GM10248 (cell line): ENCODE data around the gene HCRTR1.

Experiments used
- CTCF ChIA-PET: fragments of 300-600 bp; sonication (Branson Sonifier 250); formaldehyde crosslinking; extraction: SDS; loops from one replicate; lab custom pipeline; 2021; ENCODE audit warnings: antibody characterized with exemption; lab: Yijun Ruan, JAX
- POLR2A ChIA-PET: fragments of 350-650 bp; sonication (Branson Sonifier 250); formaldehyde crosslinking; extraction: SDS; loops from one replicate; lab custom pipeline; 2020; ENCODE audit warnings: antibody characterized with exemption; lab: Yijun Ruan, JAX
- DNase-seq: peaks from one replicate; pipeline ENCODE4 v3.0.0; 2012; ENCODE audit errors: extremely low spot score
- TF ChIP-seq, protein P1 (sequence below): IDR thresholded peaks from 2 replicates; pipeline ENCODE4 v1.5.1; 2012; ENCODE audit warnings: mild to moderate bottlenecking, low read depth; ENCODE audit errors: extremely low read depth, missing control alignments, control extremely low read depth

The HCRTR1 gene

GRCh38 chr1:31621847-31622730 lies 4.6 kb downstream of the HCRTR1 start:
- POLR2A ChIA-PET, result interaction anchor here (0.6 kb wide), 1 partner anchor 16 kb away, joined by 4 read pairs; no protein-coding TSS in a partner anchor
- CTCF ChIA-PET, result interaction anchor here (0.9 to 1.8 kb wide), 3 partner anchors 15 to 59 kb away, joined by 3 to 5 read pairs (median 3); no protein-coding TSS in a partner anchor
- TF ChIP-seq, protein P1, sequence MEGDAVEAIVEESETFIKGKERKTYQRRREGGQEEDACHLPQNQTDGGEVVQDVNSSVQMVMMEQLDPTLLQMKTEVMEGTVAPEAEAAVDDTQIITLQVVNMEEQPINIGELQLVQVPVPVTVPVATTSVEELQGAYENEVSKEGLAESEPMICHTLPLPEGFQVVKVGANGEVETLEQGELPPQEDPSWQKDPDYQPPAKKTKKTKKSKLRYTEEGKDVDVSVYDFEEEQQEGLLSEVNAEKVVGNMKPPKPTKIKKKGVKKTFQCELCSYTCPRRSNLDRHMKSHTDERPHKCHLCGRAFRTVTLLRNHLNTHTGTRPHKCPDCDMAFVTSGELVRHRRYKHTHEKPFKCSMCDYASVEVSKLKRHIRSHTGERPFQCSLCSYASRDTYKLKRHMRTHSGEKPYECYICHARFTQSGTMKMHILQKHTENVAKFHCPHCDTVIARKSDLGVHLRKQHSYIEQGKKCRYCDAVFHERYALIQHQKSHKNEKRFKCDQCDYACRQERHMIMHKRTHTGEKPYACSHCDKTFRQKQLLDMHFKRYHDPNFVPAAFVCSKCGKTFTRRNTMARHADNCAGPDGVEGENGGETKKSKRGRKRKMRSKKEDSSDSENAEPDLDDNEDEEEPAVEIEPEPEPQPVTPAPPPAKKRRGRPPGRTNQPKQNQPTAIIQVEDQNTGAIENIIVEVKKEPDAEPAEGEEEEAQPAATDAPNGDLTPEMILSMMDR, result no peak

DNA sequence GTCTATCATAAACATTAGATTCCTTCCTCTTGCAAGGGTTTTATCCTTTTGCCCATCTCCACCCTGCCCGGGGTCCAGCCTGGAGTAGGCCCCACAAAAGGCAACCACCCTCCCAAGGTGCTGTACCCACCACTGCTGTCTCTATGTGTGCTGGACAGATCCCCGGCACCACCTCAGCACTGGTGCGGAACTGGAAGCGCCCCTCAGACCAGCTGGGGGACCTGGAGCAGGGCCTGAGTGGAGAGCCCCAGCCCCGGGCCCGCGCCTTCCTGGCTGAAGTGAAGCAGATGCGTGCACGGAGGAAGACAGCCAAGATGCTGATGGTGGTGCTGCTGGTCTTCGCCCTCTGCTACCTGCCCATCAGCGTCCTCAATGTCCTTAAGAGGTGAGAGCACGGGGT lies 5.9 kb downstream of the HCRTR1 start:
- ChIA-PET POLR2A (no interaction called here), CTCF (interaction anchor here (0.6 to 1.8 kb wide), 2 partner anchors 10 to 60 kb away, joined by 3 to 5 read pairs; no protein-coding TSS in a partner anchor)
- TF ChIP-seq, protein P1, result no peak
- no peak for DNase-seq

More at GRCh38 chr1:31621847-31622730, 4.6 kb downstream of the HCRTR1 start:
- no peak for DNase-seq

GRCh38 chr1:31624309-31624708 lies 6.8 kb downstream of the HCRTR1 start:
- CTCF ChIA-PET, result interaction anchor here (1.8 kb wide), 1 partner anchor 61 kb away, joined by 5 read pairs; no protein-coding TSS in a partner anchor
- POLR2A ChIA-PET, result no interaction called here
- no peak for DNase-seq
- TF ChIP-seq, protein P1, result no peak

- ChIA-PET CTCF (interaction anchor here (1.0 to 8.6 kb wide), 3 partner anchors 8 to 60 kb away, joined by 3 to 52 read pairs (median 5); partner anchors contain the start of gene HCRTR1), POLR2A (no interaction called here)
- TF ChIP-seq, protein P1, result no peak
- no peak for DNase-seq
These were observed 7.4 kb downstream of the HCRTR1 start for GRCh38 chr1:31624731-31625514.

DNA sequence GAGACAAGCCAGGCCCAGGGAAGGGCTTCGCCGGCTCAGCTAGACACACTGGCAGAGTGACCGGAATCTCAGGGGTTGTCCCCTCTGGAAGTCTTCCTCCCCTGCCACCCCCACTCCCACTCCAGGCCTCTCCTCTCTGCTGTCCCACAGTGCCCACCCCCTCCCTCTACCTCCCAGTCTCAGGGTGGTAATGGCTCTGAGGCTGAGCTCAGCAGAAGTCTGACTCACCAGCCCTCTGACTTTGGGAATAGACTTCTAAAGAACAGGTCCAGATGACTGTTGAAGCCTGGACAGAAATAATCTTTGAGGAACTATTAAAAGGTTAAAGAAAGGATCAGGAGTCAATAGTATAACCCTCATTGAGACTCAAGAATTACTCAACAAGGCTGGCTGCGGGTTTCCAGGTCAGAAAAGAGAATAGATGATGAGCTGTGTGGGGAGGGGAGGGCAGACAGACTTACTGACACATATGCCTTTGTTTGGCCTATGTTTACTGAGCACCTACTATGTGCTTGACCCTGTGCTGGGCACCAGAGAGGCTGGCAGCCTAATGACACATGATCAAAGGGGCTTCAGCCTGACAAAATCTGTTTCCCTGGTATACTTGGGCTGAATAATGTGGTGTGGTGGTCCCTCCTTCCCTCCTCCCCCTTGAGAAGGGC lies 8.2 kb downstream of the HCRTR1 start:
- TF ChIP-seq, protein P1, result no peak
- no peak for DNase-seq
- POLR2A ChIA-PET, result interaction anchor here (0.5 to 0.7 kb wide), 2 partner anchors 10 to 530 kb away, joined by 4 to 5 read pairs; no protein-coding TSS in a partner anchor
- CTCF ChIA-PET, result interaction anchor here (0.6 to 8.6 kb wide), 4 partner anchors 9 to 61 kb away, joined by 3 to 52 read pairs (median 4); partner anchors contain the start of gene HCRTR1
